DND-41 (cell line): ENCODE results near the gene TEF.

Experiments used
- ATAC-seq: fragments of 200-7000 bp; cut with Tn5 transposase; 3 replicates; pipeline ENCODE4 v1.9.1; 2021; ENCODE audit warnings: low read depth; ENCODE audit not compliant: insufficient read depth
- DNase-seq: peaks from one replicate; pipeline ENCODE4 v3.0.0-alpha.2; 2020
- H2AFZ ChIP-seq: 2 replicates; pipeline ENCODE4 v1.6.0; 2012; ENCODE audit warnings: low read depth, low read length
- H3K27ac ChIP-seq: 2 replicates; pipeline ENCODE4 v1.5.1; 2012; ENCODE audit warnings: low read length, inconsistent platforms
- H3K27me3 ChIP-seq: fragments of 200-600 bp; sonication (generic); 2 replicates; pipeline ENCODE4 v1.6.0; 2012; ENCODE audit warnings: low read length, mild to moderate bottlenecking, inconsistent platforms; ENCODE audit not compliant: insufficient read depth, poor library complexity
- H3K36me3 ChIP-seq: 2 replicates; pipeline ENCODE4 v1.5.1; 2012; ENCODE audit warnings: low read length, inconsistent platforms; ENCODE audit not compliant: insufficient read depth
- H3K4me1 ChIP-seq: 2 replicates; pipeline ENCODE4 v1.5.1; 2012; ENCODE audit warnings: mild to moderate bottlenecking, low read length; ENCODE audit not compliant: insufficient read depth
- H3K4me2 ChIP-seq: 2 replicates; pipeline ENCODE4 v1.6.0; 2012; ENCODE audit warnings: mild to moderate bottlenecking, moderate library complexity, low read length, inconsistent platforms; ENCODE audit not compliant: insufficient read depth
- H3K4me3 ChIP-seq, 2 experiments: fragments of 200-600 bp in 1 of 2; shearing (Covaris generic) in 1 of 2; 2 replicates each; pipeline ENCODE4 v1.5.1; 2012 to 2016; ENCODE audit warnings: inconsistent platforms in 2 of 2, low read length in 2 of 2, mild to moderate bottlenecking in 2 of 2, low read depth in 1 of 2, moderate library complexity in 1 of 2
- H3K79me2 ChIP-seq: 2 replicates; pipeline ENCODE4 v1.6.0; 2012; ENCODE audit warnings: low read length, inconsistent platforms; ENCODE audit not compliant: insufficient read depth
- H3K9ac ChIP-seq: 2 replicates; pipeline ENCODE4 v1.6.0; 2012; ENCODE audit warnings: low read depth, mild to moderate bottlenecking, inconsistent platforms, low read length, moderate library complexity
- H3K9me3 ChIP-seq: 2 replicates; pipeline ENCODE4 v1.5.1; 2012; ENCODE audit warnings: low read length, moderate library complexity, mild to moderate bottlenecking, inconsistent platforms; ENCODE audit not compliant: insufficient read depth, severe bottlenecking
- H4K20me1 ChIP-seq: 2 replicates; pipeline ENCODE4 v1.6.0; 2012; ENCODE audit warnings: low read length; ENCODE audit not compliant: insufficient read depth
- CTCF ChIP-seq: IDR thresholded peaks from 2 replicates; pipeline ENCODE4 v1.5.1; 2012; ENCODE audit warnings: borderline replicate concordance, low read length, moderate library complexity, mild to moderate bottlenecking; ENCODE audit not compliant: poor library complexity, severe bottlenecking; ENCODE audit errors: extremely low read depth
- EZH2 ChIP-seq: IDR thresholded peaks from 3 replicates; pipeline ENCODE4 v1.6.1; 2012; ENCODE audit warnings: borderline replicate concordance, low read depth, mild to moderate bottlenecking, moderate library complexity, low read length, inconsistent platforms; ENCODE audit not compliant: severe bottlenecking

TEF gene

GRCh38 chr22:41406410-41406809 lies 24.7 kb downstream of the TEF start:
- DNase-seq (no peak), ATAC-seq (no peak)
- peaks cover 7% of the 10 kb centered on the region for H3K4me1 ChIP-seq
- H3K4me3 ChIP-seq = no peak overlapping the region
- no peaks in the 10 kb centered on the region for H3K9me3 ChIP-seq
- no peaks in the 10 kb centered on the region for H3K36me3 ChIP-seq
- TF ChIP-seq CTCF = no peak
- no peak for TF ChIP-seq EZH2
- H3K4me2 ChIP-seq = no peak overlapping the region
- H2AFZ ChIP-seq = no peak overlapping the region
- no peaks in the 10 kb centered on the region for H3K27me3 ChIP-seq
- no peak overlapping the region for H3K27ac ChIP-seq
- no peaks in the 10 kb centered on the region for H3K79me2 ChIP-seq
- H3K9ac ChIP-seq = no peak overlapping the region
- no peaks in the 10 kb centered on the region for H4K20me1 ChIP-seq

GRCh38 chr22:41407433-41407832 lies 25.7 kb downstream of the TEF start:
- H3K27me3 ChIP-seq = no peaks in the 10 kb centered on the region
- no peaks in the 10 kb centered on the region for H3K9me3 ChIP-seq
- H4K20me1 ChIP-seq = no peaks in the 10 kb centered on the region
- no peaks in the 10 kb centered on the region for H3K36me3 ChIP-seq
- H3K4me2 ChIP-seq = no peak overlapping the region
- no peak overlapping the region for H3K9ac ChIP-seq
- no peak overlapping the region for H3K27ac ChIP-seq
- DNase-seq = no peak
- no peak for ATAC-seq
- peaks cover 10% of the 10 kb centered on the region for H3K4me1 ChIP-seq
- H3K4me3 ChIP-seq = no peak overlapping the region
- H2AFZ ChIP-seq = no peak overlapping the region
- no peak for TF ChIP-seq CTCF
- no peak for TF ChIP-seq EZH2
- H3K79me2 ChIP-seq = no peaks in the 10 kb centered on the region; the same call in 1 of the 2 replicates

GRCh38 chr22:41408665-41409064 lies 26.9 kb downstream of the TEF start:
- no peaks in the 10 kb centered on the region for H4K20me1 ChIP-seq
- no peak overlapping the region for H3K27ac ChIP-seq
- H3K9ac ChIP-seq = no peak overlapping the region
- no peaks in the 10 kb centered on the region for H3K36me3 ChIP-seq
- H3K79me2 ChIP-seq = peaks cover 11% of the 10 kb centered on the region
- no peak overlapping the region for H2AFZ ChIP-seq
- H3K4me1 ChIP-seq = peaks cover 15% of the 10 kb centered on the region
- no peak overlapping the region for H3K4me2 ChIP-seq
- DNase-seq (no peak), ATAC-seq (no peak)
- TF ChIP-seq EZH2 (no peak), CTCF (no peak)
- H3K4me3 ChIP-seq = no peak overlapping the region
- no peaks in the 10 kb centered on the region for H3K27me3 ChIP-seq
- H3K9me3 ChIP-seq = no peaks in the 10 kb centered on the region

- Histone ChIP-seq H3K9ac (no peak overlapping the region), H3K4me3 (no peak overlapping the region), H3K36me3 (no peaks in the 10 kb centered on the region; the same call in 1 of the 2 replicates), H3K4me1 (peaks cover 21% of the 10 kb centered on the region), H3K27me3 (no peaks in the 10 kb centered on the region), H2AFZ (no peak overlapping the region), H4K20me1 (no peaks in the 10 kb centered on the region), H3K27ac (no peak overlapping the region), H3K9me3 (no peaks in the 10 kb centered on the region), H3K4me2 (no peak overlapping the region), H3K79me2 (peaks cover 27% of the 10 kb centered on the region)
- DNase-seq (no peak), ATAC-seq (no peak)
- TF ChIP-seq CTCF = no peak
- TF ChIP-seq EZH2 = no peak
These were observed 28.6 kb downstream of the TEF start for GRCh38 chr22:41410311-41410751.
